ENCODE measurements around the gene BCL6. TPM values are rescaled to one million over a fixed set of nuclear protein-coding genes. Genes with fewer than 3 reads are reported as not detected.

BCL6 gene
- total RNA-seq, 1 donor, result 40.2 TPM

DNA sequence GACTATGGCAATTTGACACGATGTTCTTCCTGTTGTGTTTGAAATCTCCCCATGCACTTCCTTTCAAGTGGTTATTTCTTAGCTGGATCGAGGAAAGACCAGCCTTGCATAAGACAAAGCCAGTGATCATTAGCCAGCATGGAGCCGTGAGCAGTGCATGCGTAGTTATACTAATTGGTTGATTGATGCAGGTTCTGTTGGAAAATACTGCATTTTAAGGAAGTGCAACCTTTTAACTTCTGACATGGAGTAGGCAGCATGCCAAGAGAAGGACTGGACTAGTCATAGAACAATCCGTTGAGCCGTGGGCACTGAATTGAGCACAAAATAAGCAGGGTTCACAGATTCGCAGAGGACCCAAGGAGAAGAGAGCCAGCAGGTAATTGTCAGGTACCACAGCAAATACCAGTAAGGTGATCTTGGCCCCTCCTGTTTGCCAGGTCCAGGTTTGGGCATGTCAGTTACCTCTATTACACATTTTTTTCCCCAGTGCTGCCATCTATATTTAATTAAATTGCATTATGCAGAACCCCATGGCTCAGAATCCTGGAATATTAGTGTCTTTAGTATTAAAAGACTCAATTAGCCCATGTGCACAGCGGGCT lies 29.0 kb upstream of the BCL6 start:
- H3K9me3 ChIP-seq (ENCODE audit: low read depth, low read length), result no peaks in the 10 kb centered on the region
- no peaks in the 10 kb centered on the region for H3K27me3 ChIP-seq (ENCODE audit: insufficient read depth, low read length)
- no peak overlapping the region for H3K4me3 ChIP-seq (ENCODE audit: insufficient read depth, low read length)
- no peaks in the 10 kb centered on the region for H4K20me1 ChIP-seq (ENCODE audit: insufficient read depth, low read length)
- DNase-seq (ENCODE audit: insufficient read length, low spot score, missing footprints), result no peak
- peaks cover 3% of the 10 kb centered on the region for H3K4me1 ChIP-seq (ENCODE audit: insufficient read depth, low read length)
- TF ChIP-seq, protein P1, sequence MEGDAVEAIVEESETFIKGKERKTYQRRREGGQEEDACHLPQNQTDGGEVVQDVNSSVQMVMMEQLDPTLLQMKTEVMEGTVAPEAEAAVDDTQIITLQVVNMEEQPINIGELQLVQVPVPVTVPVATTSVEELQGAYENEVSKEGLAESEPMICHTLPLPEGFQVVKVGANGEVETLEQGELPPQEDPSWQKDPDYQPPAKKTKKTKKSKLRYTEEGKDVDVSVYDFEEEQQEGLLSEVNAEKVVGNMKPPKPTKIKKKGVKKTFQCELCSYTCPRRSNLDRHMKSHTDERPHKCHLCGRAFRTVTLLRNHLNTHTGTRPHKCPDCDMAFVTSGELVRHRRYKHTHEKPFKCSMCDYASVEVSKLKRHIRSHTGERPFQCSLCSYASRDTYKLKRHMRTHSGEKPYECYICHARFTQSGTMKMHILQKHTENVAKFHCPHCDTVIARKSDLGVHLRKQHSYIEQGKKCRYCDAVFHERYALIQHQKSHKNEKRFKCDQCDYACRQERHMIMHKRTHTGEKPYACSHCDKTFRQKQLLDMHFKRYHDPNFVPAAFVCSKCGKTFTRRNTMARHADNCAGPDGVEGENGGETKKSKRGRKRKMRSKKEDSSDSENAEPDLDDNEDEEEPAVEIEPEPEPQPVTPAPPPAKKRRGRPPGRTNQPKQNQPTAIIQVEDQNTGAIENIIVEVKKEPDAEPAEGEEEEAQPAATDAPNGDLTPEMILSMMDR (IDR thresholded peaks at IDR 0.05; ENCODE audit: extremely low read depth, low read depth, low read length), result no peak
- no peaks in the 10 kb centered on the region for H3K36me3 ChIP-seq (ENCODE audit: insufficient read depth, low read length)
- H2AFZ ChIP-seq (ENCODE audit: low read length), result no peak overlapping the region
- H3K79me2 ChIP-seq (ENCODE audit: insufficient read depth, low read length), result no peaks in the 10 kb centered on the region
- H3K4me2 ChIP-seq (ENCODE audit: insufficient read depth, low read length), result no peak overlapping the region
- no peak overlapping the region for H3K27ac ChIP-seq (ENCODE audit: low read depth, low read length)

DNA sequence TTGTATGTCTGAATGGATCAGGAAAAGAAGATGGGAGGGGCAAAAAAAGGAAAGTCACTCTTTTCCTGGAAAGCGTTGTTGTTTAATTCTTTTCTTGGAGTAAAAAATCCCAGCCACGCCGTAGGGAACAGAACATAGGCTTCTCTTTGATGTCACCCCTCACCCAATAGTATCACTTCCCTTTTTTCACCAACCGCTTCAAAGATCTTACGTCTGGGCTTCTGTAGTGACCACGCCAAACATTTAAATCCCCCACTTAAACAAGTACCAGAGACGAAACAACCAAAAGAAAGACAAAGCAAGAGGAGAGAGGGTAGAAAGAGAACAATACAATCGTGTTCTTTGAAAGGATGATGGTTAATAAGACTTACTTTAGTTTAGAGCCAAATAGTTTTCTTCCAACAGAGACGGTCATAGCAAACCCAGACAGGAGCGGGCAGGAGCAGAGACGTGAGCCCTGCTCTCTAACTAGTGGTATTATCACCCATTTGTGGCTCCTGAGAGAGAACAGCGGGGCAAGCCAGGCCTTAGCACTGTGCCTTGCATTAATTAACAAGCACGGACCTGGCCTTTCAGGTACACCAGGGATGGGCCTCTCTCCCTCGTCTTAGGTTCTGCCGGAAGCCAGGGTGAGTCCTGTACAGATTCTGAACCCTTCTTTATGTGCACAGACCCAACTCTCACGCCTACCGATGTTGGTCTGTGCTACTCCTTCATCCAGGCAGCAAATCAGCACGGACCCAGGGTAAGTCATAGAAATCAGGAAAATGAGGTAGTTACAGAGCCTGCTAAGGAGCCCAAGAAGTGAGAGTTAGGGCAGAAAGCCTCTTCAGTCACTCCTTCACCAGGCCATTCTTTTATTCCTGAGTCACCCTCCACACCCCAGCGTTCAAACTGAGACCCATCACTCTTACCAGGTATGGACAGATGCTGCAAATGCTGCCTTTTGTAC lies 28.2 kb upstream of the BCL6 start:
- no peaks in the 10 kb centered on the region for H3K36me3 ChIP-seq (ENCODE audit: insufficient read depth, low read length)
- no peaks in the 10 kb centered on the region for H3K27me3 ChIP-seq (ENCODE audit: insufficient read depth, low read length)
- H3K79me2 ChIP-seq (ENCODE audit: insufficient read depth, low read length), result no peaks in the 10 kb centered on the region
- no peak overlapping the region for H3K27ac ChIP-seq (ENCODE audit: low read depth, low read length)
- H3K4me3 ChIP-seq (ENCODE audit: insufficient read depth, low read length), result no peak overlapping the region
- DNase-seq (ENCODE audit: insufficient read length, low spot score, missing footprints), result no peak
- no peaks in the 10 kb centered on the region for H4K20me1 ChIP-seq (ENCODE audit: insufficient read depth, low read length)
- no peak overlapping the region for H3K4me2 ChIP-seq (ENCODE audit: insufficient read depth, low read length)
- TF ChIP-seq, protein P1 (IDR thresholded peaks at IDR 0.05; ENCODE audit: extremely low read depth, low read depth, low read length), result no peak
- H3K9me3 ChIP-seq (ENCODE audit: low read depth, low read length), result no peaks in the 10 kb centered on the region
- H3K4me1 ChIP-seq (ENCODE audit: insufficient read depth, low read length), result peaks cover 3% of the 10 kb centered on the region
- no peak overlapping the region for H2AFZ ChIP-seq (ENCODE audit: low read length)

DNA sequence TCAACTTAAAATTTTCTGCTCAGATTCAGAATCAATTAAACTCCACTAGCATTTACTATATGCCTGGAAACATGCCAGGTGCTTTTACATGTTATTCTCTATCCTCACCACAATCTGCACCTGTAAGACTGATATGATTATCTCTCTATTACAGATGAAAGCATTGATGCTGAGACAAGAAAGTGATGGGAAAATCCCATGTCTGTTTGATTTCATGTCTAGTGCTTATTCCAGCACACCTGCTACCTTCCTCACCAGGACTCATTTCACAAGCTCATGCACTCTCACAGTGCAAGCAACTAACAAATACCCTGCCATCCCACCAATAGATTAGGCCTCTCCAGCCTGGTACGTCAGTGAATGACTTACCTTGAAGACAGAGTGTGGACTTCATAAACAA lies 25.0 kb upstream of the BCL6 start:
- TF ChIP-seq, protein P1 (IDR thresholded peaks at IDR 0.05; ENCODE audit: extremely low read depth, low read depth, low read length), result no peak

DNA sequence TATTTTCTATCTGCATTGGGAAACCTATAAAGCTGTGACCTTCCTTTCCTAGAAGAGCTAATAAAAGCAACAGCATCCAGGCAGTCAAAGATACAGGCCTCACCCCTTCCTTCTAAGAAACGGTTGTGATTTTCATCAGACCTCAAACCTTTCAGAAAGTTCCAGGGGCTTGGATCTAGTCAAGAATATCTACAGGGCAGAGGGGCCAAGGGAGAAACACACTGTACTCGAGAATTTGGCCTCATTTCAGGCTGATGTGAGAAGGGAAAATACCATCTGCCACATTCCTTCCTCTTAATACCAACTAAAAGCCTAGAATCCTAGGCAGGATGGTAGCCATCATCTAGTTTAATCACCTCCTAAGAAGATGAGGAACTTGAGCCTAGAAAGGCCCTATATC lies 24.5 kb upstream of the BCL6 start:
- Histone ChIP-seq H3K4me2 (ENCODE audit: insufficient read depth, low read length) (no peak overlapping the region), H3K9me3 (ENCODE audit: low read depth, low read length) (no peaks in the 10 kb centered on the region), H3K79me2 (ENCODE audit: insufficient read depth, low read length) (no peaks in the 10 kb centered on the region), H3K36me3 (ENCODE audit: insufficient read depth, low read length) (no peaks in the 10 kb centered on the region), H3K27me3 (ENCODE audit: insufficient read depth, low read length) (no peaks in the 10 kb centered on the region), H2AFZ (ENCODE audit: low read length) (no peak overlapping the region), H3K4me3 (ENCODE audit: insufficient read depth, low read length) (no peak overlapping the region), H3K27ac (ENCODE audit: low read depth, low read length) (no peak overlapping the region), H4K20me1 (ENCODE audit: insufficient read depth, low read length) (no peaks in the 10 kb centered on the region), H3K4me1 (ENCODE audit: insufficient read depth, low read length) (peaks cover 14% of the 10 kb centered on the region)
- TF ChIP-seq, protein P1 (IDR thresholded peaks at IDR 0.05; ENCODE audit: extremely low read depth, low read depth, low read length), result no peak
- DNase-seq (ENCODE audit: insufficient read length, low spot score, missing footprints), result no peak

More for the DNA sequence above, 25.0 kb upstream of the BCL6 start:
- H4K20me1 ChIP-seq (ENCODE audit: insufficient read depth, low read length), result no peaks in the 10 kb centered on the region
- H3K79me2 ChIP-seq (ENCODE audit: insufficient read depth, low read length), result no peaks in the 10 kb centered on the region
- H3K4me2 ChIP-seq (ENCODE audit: insufficient read depth, low read length), result no peak overlapping the region
- H3K36me3 ChIP-seq (ENCODE audit: insufficient read depth, low read length), result no peaks in the 10 kb centered on the region
- no peak overlapping the region for H3K4me3 ChIP-seq (ENCODE audit: insufficient read depth, low read length)
- H3K4me1 ChIP-seq (ENCODE audit: insufficient read depth, low read length), result peaks cover 14% of the 10 kb centered on the region
- no peak overlapping the region for H3K27ac ChIP-seq (ENCODE audit: low read depth, low read length)
- no peak for DNase-seq (ENCODE audit: insufficient read length, low spot score, missing footprints)
- H3K27me3 ChIP-seq (ENCODE audit: insufficient read depth, low read length), result no peaks in the 10 kb centered on the region
- H3K9me3 ChIP-seq (ENCODE audit: low read depth, low read length), result no peaks in the 10 kb centered on the region
- H2AFZ ChIP-seq (ENCODE audit: low read length), result no peak overlapping the region

Measured in osteoblast (primary cell).